GM20431 (cell line): ENCODE results near the gene SNX21.

Experiments
- in situ Hi-C: fragments of 300-500 bp; cut with MseI, MboI; formaldehyde crosslinking; loops from one replicate; pipeline ENCODE4 v1.15.0; 2020; ENCODE audit warnings: low sequenced_read_pairs; ENCODE audit not compliant: unreplicated experiment

Gene SNX21

DNA sequence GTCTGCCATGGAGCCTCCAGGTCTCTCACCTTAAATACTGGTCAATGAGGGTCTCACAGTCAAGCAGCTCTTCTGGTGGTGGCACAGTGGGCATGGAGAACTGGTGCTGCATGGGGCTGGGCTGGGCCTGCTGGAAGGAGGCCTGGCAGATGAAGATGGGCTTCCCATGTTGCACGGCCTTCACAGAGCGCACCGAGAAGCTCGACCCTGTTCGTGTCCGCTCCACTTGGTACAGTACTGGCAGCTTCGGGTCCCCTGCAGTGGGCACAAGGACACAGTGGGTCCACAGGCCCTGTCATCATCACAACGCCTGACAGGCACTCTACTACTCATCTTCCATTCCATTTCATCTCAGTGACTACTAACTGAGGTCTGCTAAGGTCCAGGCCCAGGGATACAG, 14.8 kb downstream of the SNX21 start:
- in situ Hi-C loops = no loop called here

DNA sequence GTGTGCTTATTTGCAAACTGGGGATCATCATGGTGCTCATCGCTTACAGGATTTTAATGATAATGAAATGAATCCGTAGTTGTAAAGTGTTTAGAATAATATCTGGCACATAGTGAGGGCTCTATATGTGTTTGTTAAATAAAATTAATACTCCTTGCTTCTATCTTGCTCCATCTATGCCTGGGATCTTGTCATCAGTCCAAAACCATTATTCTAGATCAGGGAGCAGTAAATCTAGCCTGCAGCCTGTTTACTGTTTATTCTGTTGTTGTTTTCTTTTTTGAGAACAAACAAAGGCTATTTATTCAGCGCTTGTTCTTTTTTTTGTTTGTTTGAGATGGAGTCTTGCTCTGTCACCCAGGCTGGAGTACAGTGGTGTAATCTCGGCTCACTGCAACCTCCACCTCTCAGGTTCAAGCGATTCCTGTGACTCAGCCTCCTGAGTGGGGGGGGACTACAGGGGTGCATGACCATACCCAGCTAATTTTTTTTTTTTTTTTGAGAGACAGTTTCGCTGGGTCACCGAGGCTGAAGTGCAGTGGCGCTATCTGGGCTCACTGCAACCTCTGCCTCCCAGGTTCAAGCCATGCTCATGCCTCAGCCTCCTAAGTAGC, 15.5 kb downstream of the SNX21 start:
- in situ Hi-C loops = no loop called here

GRCh38 chr20:45850238-45850637, 16.6 kb downstream of the SNX21 start:
- in situ Hi-C loops = no loop called here

- in situ Hi-C loops = no loop called here
Observed at GRCh38 chr20:45850926-45851325, 17.3 kb downstream of the SNX21 start.

- in situ Hi-C loops = no loop called here
Observed at GRCh38 chr20:45851501-45851900, 17.9 kb downstream of the SNX21 start.

DNA sequence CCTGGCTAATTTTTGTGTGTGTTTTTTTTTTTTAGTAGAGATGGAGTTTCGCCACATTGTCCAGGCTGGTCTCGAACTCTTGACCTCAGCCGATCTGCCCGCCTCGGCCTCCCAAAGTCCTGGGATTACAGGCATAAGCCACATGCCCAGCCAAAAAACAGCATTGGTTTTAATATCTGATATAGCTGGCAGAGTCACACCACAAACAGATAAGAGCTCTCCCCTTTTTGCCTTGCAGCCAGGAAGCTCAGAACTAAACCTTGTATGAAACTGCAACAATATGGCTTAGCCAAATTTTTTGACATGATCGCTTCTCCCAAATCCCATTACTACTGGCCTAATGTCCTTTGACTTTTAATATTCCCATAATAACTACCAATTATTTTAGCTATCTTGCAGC, 18.7 kb downstream of the SNX21 start:
- in situ Hi-C loops = no loop called here

- in situ Hi-C loops = no loop called here
Observed at GRCh38 chr20:45853484-45853883, 19.9 kb downstream of the SNX21 start.

- in situ Hi-C loops = no loop called here
Observed at GRCh38 chr20:45857114-45857881, 23.7 kb downstream of the SNX21 start, which contains the start of the genes ACOT8 and ZSWIM3. Gene ACOT8 (minus strand): TSS chr20:45857392. CDS start chr20:45857315, 77 bp downstream. Gene ZSWIM3 (plus strand): TSS chr20:45857614. CDS start chr20:45857826, 212 bp downstream.

- in situ Hi-C loops = no loop called here
Observed at GRCh38 chr20:45857882-45858216, 24.2 kb downstream of the SNX21 start.

GRCh38 chr20:45859916-45860315, 26.3 kb downstream of the SNX21 start:
- in situ Hi-C loops = no loop called here

DNA sequence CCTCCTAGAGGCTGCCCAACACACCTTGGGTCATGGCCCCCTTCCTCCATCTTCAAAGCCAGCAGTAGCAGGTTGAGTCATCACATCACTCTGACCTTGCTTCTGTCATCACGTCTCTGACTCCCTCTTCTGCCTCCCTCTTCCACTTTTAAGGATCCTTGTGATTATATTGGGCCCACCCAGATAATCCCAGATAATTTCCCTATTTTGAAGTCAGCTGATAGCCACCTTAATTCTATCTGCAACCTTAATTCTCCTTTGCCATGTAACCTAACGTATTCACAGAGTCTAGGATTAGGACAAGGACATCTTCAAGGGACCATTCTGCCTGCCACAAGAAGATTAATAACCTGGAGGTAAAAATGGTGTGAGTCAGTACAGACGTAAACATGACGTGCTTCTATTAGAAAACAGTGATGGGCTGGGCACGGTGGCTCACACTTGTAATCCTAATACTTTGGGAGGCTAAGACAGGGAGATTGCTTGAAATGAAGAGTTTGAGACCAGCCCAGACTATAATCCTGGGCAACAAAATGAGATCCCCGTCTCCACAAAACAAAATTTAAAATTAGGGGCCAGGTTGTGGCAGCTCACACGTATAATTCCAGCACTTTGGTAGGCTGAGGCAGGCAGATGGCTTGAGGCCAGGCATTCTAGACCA, 27.1 kb downstream of the SNX21 start:
- in situ Hi-C loops = no loop called here

GRCh38 chr20:45861221-45862075, 27.8 kb downstream of the SNX21 start:
- in situ Hi-C loops = no loop called here

- in situ Hi-C loops = no loop called here
Observed at GRCh38 chr20:45863543-45864470, 30.2 kb downstream of the SNX21 start.

- in situ Hi-C loops = no loop called here
Observed at GRCh38 chr20:45866454-45866853, 32.9 kb downstream of the SNX21 start.

DNA sequence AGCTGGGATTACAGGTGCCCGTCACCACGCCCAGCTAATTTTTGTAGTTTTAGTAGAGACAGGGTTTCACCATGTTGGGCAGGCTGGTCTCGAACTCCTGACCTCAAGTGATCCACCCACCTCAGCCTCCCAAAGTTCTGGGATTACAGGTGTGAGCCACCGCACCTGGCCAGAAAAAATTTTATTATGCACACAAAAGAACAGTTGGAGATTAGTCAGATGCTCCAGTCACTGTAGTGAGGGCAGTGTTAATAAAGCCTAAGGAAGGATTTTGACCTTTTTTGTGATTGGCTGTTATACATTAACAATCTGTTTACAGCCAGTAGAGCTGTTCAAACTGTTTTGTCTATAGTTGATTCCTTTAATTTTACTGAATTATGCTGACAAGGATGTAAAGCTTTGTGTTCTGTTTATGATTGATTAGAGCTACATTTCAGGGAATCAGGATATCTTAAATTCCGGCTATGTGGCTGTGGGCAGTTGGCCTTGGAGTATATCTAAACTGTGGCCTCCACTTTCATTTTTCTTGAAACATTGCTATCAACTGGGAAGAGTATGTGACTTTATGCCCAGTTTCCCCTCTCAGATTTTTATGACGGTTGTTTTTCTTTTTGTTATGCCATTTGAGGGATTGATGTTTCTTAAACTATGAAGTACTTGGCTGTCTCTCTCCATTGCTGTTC, 33.7 kb downstream of the SNX21 start:
- in situ Hi-C loops = no loop called here

- in situ Hi-C loops = no loop called here
Observed at GRCh38 chr20:45867819-45868176, 34.2 kb downstream of the SNX21 start.

DNA sequence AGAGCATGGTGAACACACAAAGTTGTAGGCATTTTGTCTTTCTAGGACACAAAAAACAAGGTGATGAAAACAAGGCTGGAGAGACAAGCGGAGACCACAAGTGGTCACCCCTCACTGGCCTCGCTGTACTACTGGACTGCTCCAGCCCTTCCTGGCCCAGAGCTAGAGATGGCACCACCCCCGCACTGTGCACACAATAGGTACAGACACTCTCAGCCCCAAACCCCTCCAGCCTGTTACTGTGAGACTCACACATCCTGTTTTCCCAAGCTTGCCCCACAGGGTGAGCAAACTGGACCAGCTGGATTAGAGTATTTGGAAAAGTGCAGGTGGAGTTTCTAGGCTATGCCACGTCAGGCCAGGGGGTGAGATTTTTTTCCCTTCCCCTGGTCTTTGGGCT, 39.0 kb downstream of the SNX21 start:
- in situ Hi-C loops = no loop called here

DNA sequence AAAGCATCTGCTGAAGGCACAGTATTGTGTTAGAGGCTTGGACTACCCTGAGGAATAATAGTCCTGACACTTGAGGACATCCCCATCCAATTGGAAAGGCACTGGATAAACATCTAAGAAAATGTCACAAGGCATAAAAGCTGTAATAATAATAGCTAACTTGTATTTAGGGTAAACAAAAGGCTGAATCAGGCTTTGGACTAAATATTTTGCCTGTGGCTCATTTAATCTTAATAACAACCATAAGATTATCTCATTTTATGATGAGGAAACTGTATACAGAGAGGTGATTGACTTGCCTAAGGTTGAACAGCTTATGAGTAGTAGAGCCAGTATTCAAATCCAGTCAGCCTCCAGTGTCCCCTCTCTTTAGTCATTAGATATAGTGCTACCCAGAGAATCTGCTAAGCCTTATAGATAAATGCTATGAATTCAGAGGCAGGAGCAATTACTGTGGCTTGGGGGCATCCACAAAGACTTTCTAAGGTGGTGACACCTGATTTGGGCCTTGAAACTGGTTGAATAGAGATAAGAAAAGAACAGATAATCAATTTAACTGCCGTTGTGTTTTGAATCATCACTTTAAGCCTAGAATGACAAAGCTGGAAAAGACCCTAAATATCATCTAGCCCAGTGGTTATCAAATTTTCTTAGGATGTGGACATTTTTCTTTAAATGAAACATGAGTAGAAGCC, 40.0 kb downstream of the SNX21 start:
- in situ Hi-C loops = no loop called here
